OCI-M2 (cell line): ENCODE data around the gene LIMS1.
"Not testable (repeated sequence)": the region's sequence is repeated elsewhere in the genome, so short reads cannot be mapped to it uniquely, and the experiment has no call there.

ENCODE experiments used
- DNase-seq: peaks from one replicate; lab custom pipeline; 2025; ENCODE audit not compliant: unreplicated experiment; lab: John Stamatoyannopoulos, UW

Gene LIMS1

DNA sequence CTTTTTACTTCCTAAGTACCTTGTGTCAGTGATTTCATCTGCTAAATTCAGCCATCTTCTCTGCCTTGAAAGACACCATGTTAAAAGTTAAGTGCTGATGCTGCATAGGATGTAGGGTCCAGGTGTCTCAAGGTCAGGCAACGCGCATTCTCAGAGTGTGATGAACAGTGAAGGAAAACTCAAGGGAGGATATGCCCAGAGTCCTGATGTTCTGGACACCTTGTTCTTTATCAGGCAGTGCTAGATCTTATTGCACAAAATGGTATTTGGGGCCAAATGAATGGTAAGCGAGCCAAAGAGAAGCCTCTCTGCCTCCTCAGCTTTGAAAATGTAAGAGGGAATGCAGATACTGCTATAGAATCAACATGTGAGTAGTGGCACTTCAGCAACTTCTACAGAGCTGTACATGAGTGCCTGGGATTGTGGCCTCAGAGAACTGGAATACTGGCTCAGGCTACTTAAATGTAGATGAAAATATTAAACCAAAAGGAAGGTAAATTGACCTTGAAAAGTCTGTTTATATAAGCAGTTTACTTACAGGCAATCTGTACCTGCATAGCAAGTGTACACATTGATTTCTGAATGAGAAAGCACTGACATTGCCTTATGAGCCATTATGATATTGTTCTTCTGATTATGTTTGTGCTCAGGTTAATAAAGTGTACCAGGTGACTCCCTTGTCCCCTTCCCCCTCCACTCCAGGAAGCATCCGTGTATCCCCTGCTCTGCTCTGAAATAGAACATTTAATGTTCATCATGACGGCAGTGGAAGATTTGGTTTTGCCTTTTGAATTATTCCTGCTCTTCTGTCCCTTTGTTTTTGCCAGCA is 98.3 kb downstream of the LIMS1 start:
- no peak for DNase-seq

DNA sequence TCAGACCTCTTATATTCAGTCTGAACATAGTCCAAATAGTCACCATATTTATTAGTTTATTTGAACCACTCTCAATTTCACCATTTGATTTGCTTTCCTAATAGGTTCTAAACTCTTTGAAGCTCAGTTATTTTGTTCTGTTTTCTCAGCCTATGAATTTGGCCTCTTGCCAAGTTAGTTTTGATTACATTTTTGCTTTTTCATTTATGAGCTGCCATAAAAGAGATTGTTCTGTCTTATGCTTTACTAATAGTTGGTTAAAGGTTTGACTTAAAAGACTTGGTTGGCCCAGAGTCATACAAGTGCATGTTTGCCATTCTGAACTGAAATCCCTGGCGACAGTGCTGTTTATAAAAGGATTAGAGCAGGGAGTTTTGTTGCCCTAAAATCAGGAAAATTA is 99.1 kb downstream of the LIMS1 start:
- DNase-seq: no peak

DNA sequence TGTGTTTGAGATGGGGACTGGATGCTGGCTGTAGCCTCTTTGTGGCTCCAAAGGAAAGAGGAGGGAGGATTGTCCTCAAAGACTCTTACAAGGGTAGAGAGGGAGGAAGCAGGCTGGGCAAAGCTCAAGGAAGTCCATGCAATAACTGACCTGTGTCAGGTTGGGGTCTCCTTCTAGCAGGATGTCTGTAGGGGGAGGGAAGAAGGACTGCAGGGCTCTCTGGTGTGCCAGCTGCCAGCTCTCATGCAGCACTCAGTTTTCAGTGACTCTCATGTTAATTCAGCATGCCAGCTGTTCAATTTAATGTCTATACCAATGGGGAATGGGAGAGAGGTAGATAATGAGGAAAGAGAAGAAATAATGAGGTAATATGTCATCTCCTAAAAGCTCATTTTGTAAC is 99.7 kb downstream of the LIMS1 start:
- no peak for DNase-seq

DNA sequence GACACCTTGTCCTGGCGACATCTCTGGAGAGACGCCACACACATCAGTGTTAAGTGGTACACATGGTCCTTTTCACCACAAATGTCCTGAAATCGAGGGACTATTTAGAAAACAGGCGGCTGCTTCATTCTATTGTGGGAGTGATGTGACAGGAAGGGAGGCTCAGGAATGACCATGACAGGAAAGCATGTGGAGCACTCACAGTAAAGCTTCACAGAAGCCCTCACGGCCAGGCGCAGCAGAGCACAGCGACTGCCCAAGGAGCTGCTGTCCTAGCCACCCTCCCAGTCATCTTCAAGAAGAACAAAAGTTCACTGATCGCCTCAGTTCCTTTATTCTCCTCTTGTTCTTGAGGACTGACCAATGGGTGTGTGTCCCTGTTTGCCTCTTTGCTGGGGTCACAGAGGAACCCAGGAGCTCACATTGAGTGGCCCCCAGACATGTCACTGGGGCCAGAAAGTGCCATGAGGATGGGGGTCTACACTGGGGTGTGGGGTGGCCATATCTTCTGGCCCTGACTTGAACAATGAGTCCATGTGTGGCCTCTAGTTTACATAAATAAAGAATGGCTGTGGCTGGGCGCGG is 100.4 kb downstream of the LIMS1 start:
- DNase-seq: no peak

DNA sequence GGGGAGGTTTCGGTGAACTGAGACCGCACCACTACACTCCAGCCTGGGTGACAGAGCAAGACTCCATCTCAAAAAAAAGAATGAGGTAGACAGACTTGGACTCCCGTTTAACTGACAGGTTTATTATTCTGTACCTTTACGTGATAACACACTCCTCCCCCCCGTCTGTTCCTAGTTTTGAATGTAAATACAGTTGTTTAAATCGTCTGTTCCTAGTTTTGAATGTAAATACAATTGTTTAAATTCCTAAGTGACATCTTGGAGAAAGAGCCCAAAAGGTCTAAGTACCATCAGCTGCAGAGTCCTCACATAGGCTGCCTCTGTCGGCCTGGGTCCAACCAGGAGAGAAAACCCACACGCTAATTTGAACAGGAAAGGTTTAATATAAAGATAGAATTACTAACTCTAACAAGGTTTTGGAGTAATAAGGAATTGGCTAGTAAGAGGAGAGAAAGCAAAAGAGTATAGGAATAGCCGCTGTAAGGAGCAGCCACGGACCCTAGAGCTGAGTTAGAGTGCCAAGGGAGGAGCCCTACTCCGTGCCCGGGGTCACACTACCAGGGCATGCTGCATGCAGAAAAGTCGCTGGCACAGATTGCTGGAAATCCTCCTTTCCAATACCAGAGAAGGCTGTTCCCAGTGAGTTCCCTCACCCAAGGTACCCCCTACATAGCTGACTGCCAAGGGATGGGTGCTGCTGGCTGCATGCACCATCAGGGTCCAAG is 101.5 kb downstream of the LIMS1 start:
- DNase-seq: no peak

DNA sequence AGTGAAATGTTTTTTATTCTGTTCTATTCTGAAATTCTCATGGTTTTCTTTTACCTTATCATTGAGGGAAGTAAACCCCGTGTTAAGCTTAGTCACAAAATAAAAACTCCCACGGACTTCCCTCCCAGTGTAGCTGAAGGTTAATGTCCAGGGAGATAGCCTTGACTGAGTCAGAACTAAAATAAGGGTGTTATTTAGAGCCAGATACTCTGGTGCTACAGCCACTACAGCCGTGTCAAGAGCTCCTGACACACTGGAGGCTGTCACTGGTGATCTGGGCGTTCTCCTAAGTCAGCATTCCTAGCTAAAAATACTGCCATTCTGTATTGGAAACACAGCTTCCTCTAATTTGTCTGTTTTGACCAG is 103.0 kb downstream of the LIMS1 start:
- peak; percentile 65 for DNase-seq

DNA sequence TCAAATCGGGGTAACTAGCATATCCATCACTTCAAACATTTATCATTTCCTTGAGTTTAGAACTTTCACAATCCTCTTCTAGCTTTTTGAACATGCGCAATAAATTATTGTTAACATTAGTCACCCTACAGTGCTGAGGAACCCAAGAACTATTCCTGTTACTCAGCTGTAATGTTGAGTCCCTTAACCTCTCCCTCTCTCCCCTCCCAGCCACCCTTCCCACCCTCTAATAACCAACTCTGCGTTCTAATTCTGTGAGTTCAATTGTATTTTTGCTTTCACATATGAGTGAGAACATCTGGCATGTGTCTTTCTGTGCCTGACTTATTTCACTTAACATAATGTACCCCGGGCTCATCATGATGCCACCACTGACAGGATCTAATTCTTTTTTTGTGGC is 106.5 kb downstream of the LIMS1 start:
- DNase-seq: no peak

DNA sequence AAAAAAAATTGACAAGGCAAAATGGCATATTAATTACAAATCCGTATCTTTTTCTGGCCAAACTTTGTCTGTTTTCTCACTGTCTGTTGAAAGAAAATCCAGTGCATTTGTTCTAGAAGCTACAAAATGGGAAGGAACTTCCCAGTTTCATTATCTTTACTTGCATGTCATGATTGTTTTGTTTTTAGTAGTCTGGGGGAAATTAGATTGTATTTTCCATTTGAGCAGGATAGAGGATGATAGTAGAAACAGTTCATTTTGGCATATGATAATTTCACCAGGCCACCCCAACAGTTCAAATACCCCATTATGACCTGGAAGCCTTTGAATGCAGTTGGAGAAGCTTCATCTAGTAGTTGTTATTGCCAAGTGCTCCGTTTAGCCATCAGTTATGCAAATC is 107.5 kb downstream of the LIMS1 start:
- DNase-seq: peak; percentile 19

DNA sequence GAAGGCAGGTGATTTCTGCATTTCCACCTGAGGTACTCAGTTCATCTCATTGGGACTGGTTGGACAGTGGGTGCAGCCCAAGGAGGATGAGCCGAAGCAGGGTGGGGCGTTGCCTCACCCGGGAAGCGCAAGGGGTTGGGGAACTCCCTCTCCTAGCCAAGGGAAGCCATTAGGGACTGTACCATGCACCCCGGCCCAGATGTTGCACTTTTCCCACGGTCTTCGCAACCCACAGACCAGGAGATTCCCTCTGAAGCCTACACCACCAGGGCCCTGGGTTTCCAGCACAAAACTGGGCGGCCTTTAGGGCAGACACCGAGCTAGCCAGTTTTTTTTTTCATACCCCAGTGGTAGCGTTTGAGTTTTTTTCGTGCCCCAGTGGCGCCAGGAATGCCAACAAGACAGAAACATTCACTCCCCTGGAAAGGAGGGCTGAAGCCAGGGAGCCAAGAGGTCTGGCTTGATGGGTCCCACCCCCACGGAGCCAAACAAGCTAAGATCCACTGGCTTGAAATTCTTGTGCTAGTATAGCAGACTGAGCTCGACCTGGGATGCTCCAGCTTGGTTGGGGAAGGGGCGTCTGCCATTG is 109.1 kb downstream of the LIMS1 start:
- DNase-seq: no peak

DNA sequence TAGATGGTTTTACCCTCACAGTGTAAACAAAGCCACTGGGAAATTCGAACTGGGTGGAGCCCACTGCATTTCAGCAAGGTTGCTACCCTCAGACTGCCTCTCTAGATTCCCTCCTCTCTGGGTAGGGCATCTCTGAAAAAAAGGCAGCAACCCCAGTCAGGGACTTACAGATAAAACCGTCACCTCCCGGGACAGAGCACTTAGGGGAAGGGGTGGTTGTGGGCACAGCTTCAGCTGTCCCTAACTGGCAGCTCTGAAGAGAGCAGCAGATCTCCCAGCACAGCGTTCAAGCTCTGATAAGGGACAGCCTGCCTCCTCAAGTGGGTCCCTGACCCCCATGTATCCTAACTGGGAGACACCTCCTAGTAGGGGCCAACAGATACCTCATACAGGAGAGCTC is 109.6 kb downstream of the LIMS1 start:
- not testable (repeated sequence) for DNase-seq

DNA sequence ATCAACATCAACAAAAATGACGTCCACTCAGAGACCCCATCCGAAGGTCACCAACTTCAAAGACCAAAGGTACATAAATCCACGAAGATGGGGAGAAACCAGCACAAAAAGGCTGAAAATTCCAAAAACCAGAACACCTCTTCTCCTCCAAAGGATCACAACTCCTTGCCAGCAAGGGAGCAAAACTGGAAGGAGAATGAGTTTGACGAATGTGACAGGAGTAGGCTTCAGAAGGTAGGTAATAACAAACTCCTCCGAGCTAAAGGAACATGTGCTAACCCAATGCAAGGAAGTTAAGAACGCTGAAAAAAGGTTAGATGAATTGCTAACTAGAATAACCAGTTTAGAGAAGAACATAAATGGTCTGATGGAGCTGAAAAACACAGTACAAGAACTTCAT is 110.2 kb downstream of the LIMS1 start:
- DNase-seq: not testable (repeated sequence)

DNA sequence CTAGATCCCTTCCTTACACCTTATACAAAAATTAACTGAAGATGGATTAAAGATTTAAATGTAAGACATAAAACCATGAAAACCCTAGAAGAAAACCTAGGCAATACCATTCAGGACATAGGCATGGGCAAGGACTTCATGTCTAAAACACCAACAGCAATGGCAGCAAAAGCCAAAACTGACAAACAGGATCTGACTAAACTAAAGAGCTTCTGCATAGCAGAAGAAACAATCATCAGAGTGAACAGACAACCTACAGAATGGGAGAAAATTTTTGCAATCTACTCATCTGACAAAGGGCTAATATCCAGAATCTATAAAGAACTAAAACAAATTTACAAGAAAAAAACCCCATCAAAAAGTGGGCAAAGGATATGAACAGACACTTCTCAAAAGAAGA is 114.5 kb downstream of the LIMS1 start:
- DNase-seq: not testable (repeated sequence)

DNA sequence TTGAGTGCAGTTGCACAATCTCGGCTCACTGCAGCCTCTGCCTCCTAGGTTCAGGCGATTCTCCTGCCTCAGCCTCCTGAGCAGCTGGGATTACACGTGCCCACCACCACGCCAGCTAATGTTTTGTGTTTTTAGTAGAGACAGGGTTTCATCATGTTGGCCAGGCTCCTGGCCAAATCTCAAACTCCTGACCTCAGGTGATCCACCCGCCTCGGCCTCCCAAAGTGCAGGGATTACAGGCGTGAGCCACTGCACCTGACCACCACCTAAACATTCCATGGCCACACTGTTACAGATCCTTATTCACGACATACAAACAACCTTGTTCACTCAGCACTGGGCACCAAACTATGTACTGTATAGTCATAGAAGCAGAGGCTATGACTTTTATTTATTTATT is 116.2 kb downstream of the LIMS1 start:
- not testable (repeated sequence) for DNase-seq

DNA sequence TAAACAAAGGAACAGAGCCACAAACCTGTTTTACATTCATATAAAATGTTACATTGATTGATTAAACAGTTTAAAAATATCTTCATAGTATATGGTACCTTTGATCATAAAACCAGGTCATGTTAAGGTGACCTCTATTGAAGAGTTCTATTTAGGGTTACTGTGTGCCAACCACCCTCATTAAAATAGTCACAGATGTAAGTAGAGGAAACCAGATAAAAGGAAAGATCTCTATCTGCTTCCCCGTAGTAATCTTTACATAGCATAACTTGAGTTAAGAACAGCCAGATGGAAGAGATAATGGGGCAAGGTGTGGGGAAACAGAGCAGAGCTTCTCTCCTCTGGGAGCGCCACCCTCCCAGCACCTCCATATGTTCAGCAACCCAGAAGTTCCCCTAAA is 117.2 kb downstream of the LIMS1 start:
- not testable (repeated sequence) for DNase-seq

DNA sequence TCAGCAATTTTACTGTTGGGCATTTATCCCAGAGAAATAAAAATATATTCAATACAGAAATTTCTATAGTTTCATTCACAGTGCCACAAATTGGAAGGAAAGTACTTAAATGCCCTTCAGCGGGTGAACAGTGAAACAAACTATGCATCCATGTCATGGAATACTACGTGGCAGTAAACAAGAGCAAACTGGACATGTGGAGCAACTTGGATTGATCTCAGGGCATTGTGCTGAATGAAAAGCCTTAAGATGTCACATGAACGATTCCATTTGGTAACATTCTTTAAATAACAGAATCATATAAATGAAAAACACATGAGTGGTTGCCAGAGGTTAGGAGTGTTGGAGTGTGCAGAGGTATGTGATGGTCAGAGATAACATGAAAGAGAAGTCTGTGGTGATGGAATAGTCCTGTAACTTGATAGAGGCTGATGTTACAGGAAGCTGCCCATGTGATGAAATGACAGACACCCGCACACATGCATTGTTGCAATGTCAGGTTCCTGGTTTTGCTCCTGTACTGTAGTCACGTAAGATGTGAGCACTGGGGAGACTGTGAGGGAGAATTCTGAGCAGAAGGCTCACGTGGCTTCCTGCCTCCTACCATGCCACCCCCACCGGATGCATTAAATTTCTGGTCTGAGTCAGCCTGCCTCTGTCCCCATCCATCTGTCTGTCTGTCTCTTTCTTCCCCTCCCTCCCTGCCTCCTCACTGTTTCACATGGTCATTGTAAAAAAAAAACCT is 118.1 kb downstream of the LIMS1 start:
- not testable (repeated sequence) for DNase-seq

DNA sequence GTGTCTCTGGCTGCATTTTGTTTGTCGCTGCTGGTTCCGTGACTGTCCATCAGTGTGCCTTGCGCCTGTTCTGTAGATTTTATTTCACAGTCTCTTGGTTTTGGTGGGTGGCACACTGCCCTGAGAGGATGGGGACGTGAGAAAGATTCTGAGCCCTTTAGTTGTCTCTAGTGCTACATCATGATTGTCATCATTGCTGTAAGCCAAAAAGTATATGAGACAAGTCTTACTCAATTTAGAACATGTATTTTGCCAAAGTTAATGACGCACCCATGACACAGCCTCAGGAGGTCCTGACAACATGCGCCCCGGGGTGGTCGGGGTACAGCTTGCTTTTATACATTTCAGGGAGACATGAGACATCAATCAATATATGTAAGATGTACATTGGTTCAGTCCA is 119.2 kb downstream of the LIMS1 start:
- DNase-seq: not testable (repeated sequence)

DNA sequence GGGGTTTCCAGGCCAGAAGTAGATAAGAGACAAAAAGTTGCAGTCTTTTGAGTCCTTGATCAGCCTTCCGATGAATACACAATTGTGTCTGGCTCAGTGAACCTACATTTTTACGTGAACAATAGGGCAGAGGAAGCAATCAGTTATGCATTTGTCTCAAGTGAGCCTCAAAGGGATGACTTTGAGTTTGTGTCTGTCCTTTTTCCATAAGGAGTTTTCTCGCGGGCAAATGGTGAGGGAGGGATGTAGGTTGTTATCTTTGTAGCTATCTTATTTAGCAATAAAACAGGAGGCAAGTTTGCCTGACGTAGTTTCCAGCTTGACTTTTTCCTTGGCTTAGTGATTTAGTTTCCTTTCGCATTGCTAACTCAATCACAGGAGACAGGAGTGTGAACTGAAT is 119.6 kb downstream of the LIMS1 start:
- DNase-seq: not testable (repeated sequence)

DNA sequence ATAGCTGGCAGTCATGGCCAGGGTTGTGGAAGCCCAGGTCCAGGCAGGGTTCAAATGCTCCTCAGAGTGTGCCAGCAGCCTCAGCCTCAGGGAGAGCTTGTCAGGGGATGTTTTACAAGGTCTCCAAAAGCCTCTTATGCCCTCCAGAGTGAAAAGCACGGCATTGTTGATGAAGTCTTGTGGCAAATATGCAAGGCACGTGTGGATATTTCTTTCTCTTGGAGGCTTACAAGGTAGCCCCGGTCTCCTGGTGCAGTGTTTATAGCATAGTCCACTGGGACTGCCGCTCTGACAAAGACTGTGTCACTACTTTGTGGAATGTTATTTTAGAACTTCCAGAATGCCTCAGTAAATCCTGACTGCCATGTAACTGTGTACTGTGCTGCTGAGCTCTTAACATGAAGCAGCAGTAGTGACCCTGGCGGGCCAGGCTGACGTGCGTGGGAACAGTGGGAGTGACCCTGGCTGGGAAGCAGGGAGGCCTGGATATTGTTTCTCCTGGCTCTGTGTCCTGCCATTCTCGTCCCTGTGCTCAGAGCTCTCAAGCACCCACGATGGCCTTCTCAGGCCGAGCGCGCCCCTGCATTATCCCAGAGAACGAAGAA is 120.4 kb downstream of the LIMS1 start:
- DNase-seq: not testable (repeated sequence)

DNA sequence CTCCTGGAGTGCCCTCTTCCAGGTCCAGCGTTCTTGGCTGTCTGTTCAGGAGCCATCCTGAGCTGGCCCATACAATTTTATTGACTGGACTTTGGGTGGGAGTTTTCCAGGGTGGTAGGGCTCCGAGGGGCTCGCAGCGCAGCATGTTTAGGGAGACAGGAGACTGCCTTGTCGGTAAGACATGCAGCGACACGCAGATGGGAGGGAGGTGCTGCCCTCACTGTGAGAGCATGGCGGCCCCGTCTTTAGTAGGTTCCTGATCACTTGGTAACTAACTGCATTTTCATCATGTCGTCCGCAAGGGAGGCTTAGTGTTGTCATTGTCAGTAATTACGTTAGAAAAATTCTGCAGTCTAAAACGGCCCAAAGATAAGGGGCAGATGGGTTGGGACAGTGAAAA is 121.0 kb downstream of the LIMS1 start:
- DNase-seq: not testable (repeated sequence)

DNA sequence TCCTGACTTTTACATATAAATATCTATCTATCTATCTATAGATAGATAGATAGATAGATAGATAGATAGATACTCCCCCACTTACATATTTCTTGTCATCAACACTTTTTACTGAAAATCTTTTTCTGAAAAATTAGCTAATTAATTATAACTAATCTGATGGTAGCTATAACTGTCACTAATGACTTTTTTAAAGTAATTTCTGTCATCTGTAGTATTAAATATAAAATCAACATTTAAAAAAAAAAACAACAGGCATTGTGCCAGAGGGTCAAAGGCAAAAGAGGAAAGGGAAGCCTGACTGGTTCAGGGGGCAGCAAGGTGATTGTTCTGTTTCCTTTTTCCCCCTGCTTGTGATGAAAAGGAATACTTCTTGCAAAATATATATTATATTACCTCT is 122.0 kb downstream of the LIMS1 start:
- DNase-seq: not testable (repeated sequence)

DNA sequence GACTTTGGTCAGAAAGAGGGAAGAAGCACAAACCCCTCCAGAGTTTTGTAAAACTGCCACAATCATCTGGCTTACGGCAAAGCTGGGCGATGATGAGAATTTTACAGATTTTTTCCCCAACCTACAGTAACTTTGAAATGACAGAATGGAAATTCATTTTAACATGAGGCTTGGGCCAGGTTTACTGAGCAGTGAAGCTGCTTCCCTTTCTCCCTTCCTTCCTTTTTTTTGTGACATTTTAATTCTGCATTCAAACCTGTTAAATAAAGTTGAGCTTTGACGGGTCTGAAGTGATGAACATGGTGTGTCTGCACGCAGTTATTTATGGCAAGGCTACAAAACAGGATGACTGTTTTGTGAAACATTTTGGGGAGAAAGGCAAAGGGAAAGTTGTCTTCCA is 123.2 kb downstream of the LIMS1 start:
- DNase-seq: not testable (repeated sequence)
